ENCODE results near the gene TSHR.

The TSHR gene

DNA sequence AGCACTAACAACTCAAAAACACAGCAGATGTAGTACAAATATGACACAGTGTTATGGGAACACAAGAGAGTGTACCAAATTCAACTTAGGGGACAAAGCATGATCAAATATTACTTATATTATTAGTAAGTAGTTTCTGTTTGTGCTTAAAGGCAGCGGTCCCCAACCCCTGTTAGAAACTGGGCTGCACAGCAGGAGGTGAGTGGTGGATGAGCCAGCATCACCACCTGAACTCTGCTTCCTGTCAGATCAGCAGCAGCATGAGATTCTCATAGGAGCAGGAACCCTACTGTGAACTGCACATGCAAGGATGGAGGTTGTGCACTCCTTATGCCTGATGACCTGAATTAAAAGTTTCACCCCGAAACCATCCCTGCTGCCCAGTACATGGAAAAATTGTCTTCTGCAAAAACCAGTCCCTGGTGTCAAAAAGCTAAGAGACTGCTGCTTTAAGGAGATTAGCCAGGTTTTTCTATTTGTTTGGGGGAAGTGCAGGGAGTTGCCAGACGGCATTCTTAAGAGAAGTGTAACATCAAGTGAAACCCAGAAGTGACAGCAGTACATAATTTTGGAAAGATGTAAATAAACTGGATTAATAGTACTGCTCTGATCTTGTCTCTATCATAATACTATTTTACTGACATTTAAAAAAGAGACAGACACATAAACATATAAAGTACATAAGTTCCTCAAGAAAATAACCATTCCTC is 238.7 kb downstream of the TSHR start:
- no peak overlapping the region for H3K27ac ChIP-seq

More for the DNA sequence above, 238.7 kb downstream of the TSHR start:
- no peak for TF ChIP-seq CTCF (IDR thresholded peaks at IDR 0.05)
